Retina (tissue), 1 donor: ENCODE measurements around the gene ZFHX3.

Experiments used
- DNase-seq: peaks from one replicate; pipeline ENCODE4 v3.0.0-alpha.2; 2016

ZFHX3 gene

GRCh38 chr16:73068541-73069401 lies 20.8 kb upstream of the ZFHX3 start:
- no peak for DNase-seq

GRCh38 chr16:73067671-73068540 lies 20.0 kb upstream of the ZFHX3 start:
- DNase-seq = no peak

- DNase-seq = peak; percentile 57
Observed at GRCh38 chr16:73066927-73067670, 19.2 kb upstream of the ZFHX3 start.

- DNase-seq = peak; percentile 74
Observed at GRCh38 chr16:73066331-73066926, 18.5 kb upstream of the ZFHX3 start.

GRCh38 chr16:73065632-73066330 lies 17.9 kb upstream of the ZFHX3 start:
- DNase-seq = no peak

- no peak for DNase-seq
Observed at GRCh38 chr16:73064994-73065545, 17.1 kb upstream of the ZFHX3 start.

- DNase-seq = peak; percentile 72
Observed at GRCh38 chr16:73064212-73064993, 16.5 kb upstream of the ZFHX3 start.

- DNase-seq = no peak
Observed at GRCh38 chr16:73063854-73064211, 15.9 kb upstream of the ZFHX3 start.

- DNase-seq = peak; percentile 83
Observed at GRCh38 chr16:73062743-73063733, 15.1 kb upstream of the ZFHX3 start.

GRCh38 chr16:73062001-73062616 lies 14.2 kb upstream of the ZFHX3 start:
- no peak for DNase-seq

- no peak for DNase-seq
Observed at GRCh38 chr16:73060892-73061490, 13.1 kb upstream of the ZFHX3 start.

GRCh38 chr16:73059779-73060615 lies 12.1 kb upstream of the ZFHX3 start:
- DNase-seq = peak; percentile 45

- peak; percentile 85 for DNase-seq
Observed at GRCh38 chr16:73058616-73059409, 10.9 kb upstream of the ZFHX3 start.

GRCh38 chr16:73058221-73058615 lies 10.3 kb upstream of the ZFHX3 start:
- peak; percentile 67 for DNase-seq

- peak; percentile 75 for DNase-seq
Observed at GRCh38 chr16:73057291-73058210, 9.6 kb upstream of the ZFHX3 start.

- no peak for DNase-seq
Observed at GRCh38 chr16:73056921-73057290, 9.0 kb upstream of the ZFHX3 start.
